ENCODE measurements around the gene TMEM231. TPM values are rescaled to one million over a fixed set of nuclear protein-coding genes. Genes with fewer than 3 reads are reported as not detected.
"Not testable (repeated sequence)": the region's sequence is repeated elsewhere in the genome, so short reads cannot be mapped to it uniquely, and the experiment has no call there.

Gene TMEM231
- total RNA-seq = 1 to 10 TPM; 6.0 to 6.4 TPM

DNA sequence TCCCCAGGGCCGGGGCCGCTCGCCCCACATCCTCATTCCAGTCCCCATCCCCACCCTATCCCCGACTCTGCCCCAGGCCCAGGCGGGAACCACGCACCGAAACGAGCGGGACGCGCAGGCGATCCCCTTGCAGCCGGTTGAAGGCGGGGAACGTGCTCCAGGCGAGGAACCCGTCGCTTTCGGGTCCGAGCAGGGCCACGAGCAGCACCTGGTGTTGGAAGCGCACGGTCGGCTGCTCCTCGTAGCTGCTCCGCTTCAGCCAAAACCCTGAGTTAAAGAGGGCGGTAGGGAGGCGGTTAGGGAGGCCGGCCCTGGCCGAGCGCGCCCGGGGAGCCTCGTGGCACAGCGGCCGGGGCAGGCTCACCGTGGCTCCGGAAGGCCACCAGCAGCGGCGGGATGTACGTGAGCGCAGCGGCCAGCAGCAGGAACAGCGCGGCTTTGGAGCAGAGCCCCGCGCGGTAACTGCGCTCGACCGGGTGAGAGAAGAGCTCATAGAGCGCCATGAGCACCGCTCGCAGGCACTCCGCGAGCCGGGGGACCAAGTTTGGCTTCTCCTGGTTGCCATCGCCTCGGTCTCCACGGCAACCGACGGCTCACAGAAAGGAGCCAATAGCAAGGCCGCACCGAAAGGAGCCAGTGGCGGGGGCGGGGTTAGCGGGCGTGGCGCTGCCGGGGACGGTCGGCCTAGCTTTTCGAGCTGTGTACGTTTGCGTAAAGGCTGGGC is at the start of gene TMEM231:
Gene TMEM231, minus strand, starts transcription at position 546 of the 724 bp plus-strand sequence. Its CDS starts 43 bp downstream, at position 503.
- ChIA-PET POLR2A (interaction anchor here (0.5 to 1.9 kb wide), 8 partner anchors 9 to 1193 kb away, joined by 3 to 8 read pairs (median 5); partner anchors contain the start of genes GABARAPL2, KARS1 and TERF2IP), CTCF (interaction anchor here (0.6 to 3.5 kb wide), 3 partner anchors 39 to 232 kb away, joined by 3 to 12 read pairs (median 3); no protein-coding TSS in a partner anchor)

GRCh38 chr16:75603241-75603640 is 47.2 kb upstream of the TMEM231 start:
- CTCF ChIA-PET = no interaction called here
- POLR2A ChIA-PET = no interaction called here

GRCh38 chr16:75599452-75600277 is 43.6 kb upstream of the TMEM231 start:
- ChIA-PET CTCF (interaction anchor here (0.7 kb wide), 1 partner anchor 836 kb away, joined by 5 read pairs; no protein-coding TSS in a partner anchor), POLR2A (interaction anchor here (0.8 kb wide), 1 partner anchor 16 kb away, joined by 3 read pairs; no protein-coding TSS in a partner anchor)

GRCh38 chr16:75593825-75594820 is 38.1 kb upstream of the TMEM231 start:
- POLR2A ChIA-PET = no interaction called here
- CTCF ChIA-PET = no interaction called here

- ChIA-PET POLR2A (no interaction called here), CTCF (no interaction called here)
These were observed 37.3 kb upstream of the TMEM231 start for GRCh38 chr16:75593308-75593707.

DNA sequence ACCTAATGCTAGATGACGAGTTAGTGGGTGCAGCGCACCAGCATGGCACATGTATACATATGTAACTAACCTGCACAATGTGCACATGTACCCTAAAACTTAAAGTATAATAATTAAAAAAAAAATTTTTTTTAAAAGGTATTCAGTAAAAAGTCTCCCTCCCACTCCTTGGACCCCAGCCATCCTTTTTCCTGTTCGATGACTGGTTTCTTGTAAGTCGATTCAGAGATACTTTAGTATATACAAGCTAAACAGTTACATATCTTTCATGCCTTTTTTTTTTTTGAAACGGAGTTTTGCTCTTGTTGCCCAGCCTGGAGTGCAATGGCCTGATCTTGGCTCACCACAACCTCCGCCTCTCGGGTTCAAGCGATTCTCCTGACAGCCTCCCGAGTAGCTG is 35.9 kb upstream of the TMEM231 start:
- CTCF ChIA-PET = not testable (repeated sequence)

GRCh38 chr16:75590920-75591843 is 35.1 kb upstream of the TMEM231 start:
- ChIA-PET CTCF (no interaction called here), POLR2A (no interaction called here)

More for the DNA sequence above, 35.9 kb upstream of the TMEM231 start:
- POLR2A ChIA-PET = not testable (repeated sequence)

DNA sequence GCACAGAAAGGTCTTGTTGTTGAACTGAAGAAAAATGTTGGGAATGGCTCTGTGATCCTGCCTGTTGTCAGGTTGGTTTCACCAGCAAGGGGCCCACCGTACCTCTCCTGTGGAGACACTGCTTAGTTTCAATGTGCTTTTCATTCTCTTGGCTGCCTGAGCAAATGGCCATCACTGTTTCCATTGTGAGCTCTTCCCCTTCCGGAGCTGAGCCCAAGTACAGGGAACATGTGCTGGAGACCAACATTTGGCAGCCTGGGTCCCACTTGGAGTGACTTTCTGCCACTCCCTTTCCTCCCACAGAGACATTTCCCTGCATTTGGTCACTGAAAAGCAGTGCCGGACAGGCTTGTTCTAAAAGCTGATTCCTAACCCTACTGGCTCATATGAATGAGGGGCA is 33.3 kb upstream of the TMEM231 start:
- ChIA-PET CTCF (no interaction called here), POLR2A (no interaction called here)

GRCh38 chr16:75588716-75589115 is 32.7 kb upstream of the TMEM231 start:
- CTCF ChIA-PET = no interaction called here
- POLR2A ChIA-PET = no interaction called here

DNA sequence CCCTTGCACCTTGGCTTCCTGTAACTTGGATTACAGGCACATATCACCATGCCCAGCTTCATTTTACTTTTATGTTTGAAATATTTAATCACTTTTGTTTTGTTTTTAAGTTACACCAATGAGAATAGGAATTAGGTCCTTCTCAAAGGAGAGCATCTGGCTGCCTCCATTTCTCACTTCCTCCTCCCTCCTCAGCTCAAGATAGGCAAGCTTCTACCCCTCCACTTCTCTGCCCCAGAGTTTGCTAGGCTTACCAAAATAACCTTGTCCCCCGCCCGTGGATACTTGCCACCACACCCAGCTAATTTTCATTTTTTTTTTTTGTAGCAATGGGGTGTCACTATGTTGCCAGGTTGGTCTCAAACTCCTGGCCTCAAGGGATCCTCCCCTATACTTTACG is 28.1 kb upstream of the TMEM231 start:
- CTCF ChIA-PET = no interaction called here
- POLR2A ChIA-PET = interaction anchor here (0.5 kb wide), 1 partner anchor 54 kb away, joined by 6 read pairs; no protein-coding TSS in a partner anchor

DNA sequence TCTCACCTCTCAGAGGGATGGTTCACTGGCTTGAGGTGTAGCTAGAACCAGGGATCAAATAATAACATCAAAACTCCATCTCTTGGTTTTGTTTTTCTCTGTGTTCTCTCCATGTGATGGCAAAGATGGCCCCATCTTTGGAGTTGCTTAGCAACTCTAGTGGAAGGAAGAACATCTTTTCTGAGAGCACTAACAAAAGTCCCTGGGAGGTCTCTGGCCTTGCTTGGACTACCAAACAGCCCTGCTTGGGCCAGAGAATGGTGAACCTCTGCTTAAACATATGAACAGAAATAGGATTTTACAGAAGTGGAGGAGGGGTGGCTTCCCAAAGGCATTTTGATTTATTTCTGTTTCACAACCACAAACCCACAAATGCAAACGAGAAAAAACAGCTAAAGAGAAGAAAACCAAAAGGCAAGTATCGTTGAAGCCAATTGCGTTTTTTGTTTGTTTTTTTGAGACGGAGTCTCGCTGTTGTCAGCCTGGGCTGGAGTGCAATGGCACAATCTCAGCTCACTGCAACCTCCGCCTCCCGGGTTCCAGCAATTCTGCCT is 23.3 kb upstream of the TMEM231 start:
- ChIA-PET CTCF (no interaction called here), POLR2A (no interaction called here)

- CTCF ChIA-PET = interaction anchor here (0.7 kb wide), 1 partner anchor 185 kb away, joined by 3 read pairs; no protein-coding TSS in a partner anchor
- POLR2A ChIA-PET = no interaction called here
These were observed 22.7 kb upstream of the TMEM231 start for GRCh38 chr16:75578725-75579124.

DNA sequence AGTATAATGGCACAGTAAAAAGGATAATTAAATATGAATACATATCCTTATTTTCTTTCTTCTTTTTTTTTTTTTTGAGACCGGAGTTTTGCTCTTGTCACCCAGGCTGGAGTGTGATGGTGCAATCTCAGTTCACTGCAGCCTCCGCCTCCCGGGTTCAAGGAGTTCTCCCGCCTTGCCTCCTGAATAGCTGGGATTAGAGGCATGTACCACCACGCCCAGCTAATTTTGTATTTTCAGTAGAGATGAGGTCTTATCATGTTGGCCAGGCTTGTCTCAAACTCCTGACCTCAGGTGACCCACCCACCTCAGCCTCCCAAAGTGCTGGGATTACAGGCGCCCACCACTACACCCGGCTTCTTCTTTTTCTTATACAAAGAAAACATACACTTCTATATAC is 22.2 kb upstream of the TMEM231 start:
- ChIA-PET CTCF (interaction anchor here (0.7 kb wide), 1 partner anchor 186 kb away, joined by 3 read pairs; no protein-coding TSS in a partner anchor), POLR2A (interaction anchor here (0.7 kb wide), 1 partner anchor 24 kb away, joined by 5 read pairs; no protein-coding TSS in a partner anchor)

- ChIA-PET CTCF (no interaction called here), POLR2A (interaction anchor here (0.6 kb wide), 1 partner anchor 10 kb away, joined by 3 read pairs; the partner anchor contains the start of gene GABARAPL2)
These were observed 20.3 kb upstream of the TMEM231 start for GRCh38 chr16:75576384-75576811.

GRCh38 chr16:75575958-75576357 is 19.9 kb upstream of the TMEM231 start:
- CTCF ChIA-PET = no interaction called here
- POLR2A ChIA-PET = interaction anchor here (0.6 kb wide), 1 partner anchor 10 kb away, joined by 3 read pairs; the partner anchor contains the start of gene GABARAPL2

GRCh38 chr16:75573955-75574354 is 17.9 kb upstream of the TMEM231 start:
- ChIA-PET CTCF (interaction anchor here (1.2 kb wide), 1 partner anchor 9 kb away, joined by 3 read pairs; no protein-coding TSS in a partner anchor), POLR2A (no interaction called here)

- ChIA-PET POLR2A (no interaction called here), CTCF (no interaction called here)
These were observed 17.0 kb upstream of the TMEM231 start for GRCh38 chr16:75572864-75573542.
